NCI-H510A (cell line): ENCODE data around the gene DSTYK.

Experiments
- DNase-seq: peaks from one replicate; lab custom pipeline; 2025; lab: John Stamatoyannopoulos, UW

The DSTYK gene

GRCh38 chr1:205124726-205125125 is 86.8 kb downstream of the DSTYK start:
- DNase-seq, result no peak

GRCh38 chr1:205122489-205122882 is 89.0 kb downstream of the DSTYK start:
- no peak for DNase-seq

- peak; percentile 92 for DNase-seq
Measured at GRCh38 chr1:205121660-205122488, 89.6 kb downstream of the DSTYK start, which contains the start of gene RBBP5. TSS of gene RBBP5 (minus strand) at chr1:205121978. CDS start at chr1:205121873, 105 bp downstream.

GRCh38 chr1:205118752-205119151 is 92.8 kb downstream of the DSTYK start:
- DNase-seq, result no peak

GRCh38 chr1:205111354-205111753 is 100.1 kb downstream of the DSTYK start:
- DNase-seq, result no peak

- no peak for DNase-seq
Measured at GRCh38 chr1:205109711-205110110, 101.8 kb downstream of the DSTYK start.

- no peak for DNase-seq
Measured at GRCh38 chr1:205109269-205109668, 102.2 kb downstream of the DSTYK start.

- no peak for DNase-seq
Measured at GRCh38 chr1:205108464-205108863, 103.0 kb downstream of the DSTYK start.

- DNase-seq, result no peak
Measured at GRCh38 chr1:205107327-205107726, 104.2 kb downstream of the DSTYK start.

GRCh38 chr1:205102404-205102803 is 109.1 kb downstream of the DSTYK start:
- DNase-seq, result no peak

GRCh38 chr1:205098242-205098641 is 113.3 kb downstream of the DSTYK start:
- no peak for DNase-seq

GRCh38 chr1:205095422-205095821 is 116.1 kb downstream of the DSTYK start:
- no peak for DNase-seq
